DOHH2 (cell line): ENCODE measurements around the gene RAB8B.

ENCODE experiments used
- H3F3A ChIP-seq: fragments of 200-600 bp; sonication (generic), shearing (Covaris generic); 2 replicates; pipeline ENCODE4 v1.6.0; 2016; ENCODE audit warnings: antibody characterized with exemption, mild to moderate bottlenecking; ENCODE audit not compliant: control insufficient read depth, insufficient read depth
- H3K27ac ChIP-seq: fragments of 200-600 bp; sonication (generic); 2 replicates; pipeline ENCODE4 v1.5.1; 2014; ENCODE audit warnings: low read depth, mild to moderate bottlenecking, low read length, moderate library complexity
- H3K27me3 ChIP-seq: fragments of 200-600 bp; sonication (generic); 2 replicates; pipeline ENCODE4 v1.6.1; 2014; ENCODE audit warnings: mild to moderate bottlenecking, low read length, mixed read lengths; ENCODE audit not compliant: control insufficient read depth
- H3K36me3 ChIP-seq: fragments of 200-600 bp; sonication (generic); 2 replicates; pipeline ENCODE4 v1.6.1; 2014; ENCODE audit warnings: mild to moderate bottlenecking, low read length, moderate library complexity, mixed read lengths; ENCODE audit not compliant: control insufficient read depth
- H3K4me1 ChIP-seq: fragments of 200-600 bp; sonication (generic); 2 replicates; pipeline ENCODE4 v1.6.1; 2014; ENCODE audit warnings: mild to moderate bottlenecking, low read length, mixed read lengths; ENCODE audit not compliant: control insufficient read depth
- H3K4me2 ChIP-seq: fragments of 200-600 bp; sonication (generic); 2 replicates; pipeline ENCODE4 v1.6.0; 2014; ENCODE audit warnings: mild to moderate bottlenecking, low read length, moderate library complexity
- H3K4me3 ChIP-seq: fragments of 200-600 bp; sonication (generic); 2 replicates; pipeline ENCODE4 v1.5.1; 2014; ENCODE audit warnings: mild to moderate bottlenecking, low read length, mixed read lengths
- H3K79me2 ChIP-seq: fragments of 200-600 bp; sonication (generic); 2 replicates; pipeline ENCODE4 v1.6.1; 2014; ENCODE audit warnings: mild to moderate bottlenecking, low read length, mixed read lengths; ENCODE audit not compliant: control insufficient read depth
- H3K9me2 ChIP-seq: fragments of 200-600 bp; sonication (generic); replicated peaks from 2 replicates; pipeline ENCODE4 v1.6.1; 2014; ENCODE audit warnings: mild to moderate bottlenecking, low read length, mixed read lengths; ENCODE audit not compliant: control insufficient read depth
- H3K9me3 ChIP-seq: fragments of 200-600 bp; sonication (generic); 2 replicates; pipeline ENCODE4 v1.6.1; 2014; ENCODE audit warnings: antibody characterized with exemption, low read length, mixed read lengths; ENCODE audit not compliant: control insufficient read depth, insufficient read depth
- H4K20me1 ChIP-seq: fragments of 200-600 bp; sonication (generic); 2 replicates; pipeline ENCODE4 v1.6.0; 2014; ENCODE audit warnings: low read depth, mild to moderate bottlenecking, antibody characterized with exemption, low read length, moderate library complexity; ENCODE audit not compliant: control insufficient read depth, insufficient read depth
- CTCF ChIP-seq: fragments of 200-600 bp; sonication (generic); IDR thresholded peaks from one replicate; pipeline ENCODE4 v1.5.1; 2014; ENCODE audit warnings: antibody characterized with exemption, mild to moderate bottlenecking, low read depth, low read length; ENCODE audit not compliant: poor library complexity, severe bottlenecking
- EZH2phosphoT487 ChIP-seq: fragments of 200-600 bp; sonication (generic); IDR thresholded peaks from 2 replicates; pipeline ENCODE4 v1.6.1; 2017; ENCODE audit warnings: borderline replicate concordance, mild to moderate bottlenecking, antibody characterized with exemption, low read length, moderate library complexity, mixed read lengths

Gene RAB8B

GRCh38 chr15:63308947-63309346, 119.5 kb downstream of the RAB8B start:
- TF ChIP-seq CTCF (no peak), EZH2phosphoT487 (no peak)
- Histone ChIP-seq H3K27me3 (no peaks in the 10 kb centered on the region), H3K79me2 (no peaks in the 10 kb centered on the region), H3K27ac (no peak overlapping the region), H3K9me3 (no peaks in the 10 kb centered on the region), H3K4me2 (no peak overlapping the region), H3F3A (no peaks in the 10 kb centered on the region), H3K4me3 (no peak overlapping the region), H4K20me1 (no peaks in the 10 kb centered on the region), H3K4me1 (no peaks in the 10 kb centered on the region), H3K36me3 (peaks cover 8% of the 10 kb centered on the region), H3K9me2 (no peaks in the 10 kb centered on the region)

GRCh38 chr15:63310646-63311045, 121.2 kb downstream of the RAB8B start:
- TF ChIP-seq CTCF (no peak), EZH2phosphoT487 (no peak)
- Histone ChIP-seq H3K9me3 (no peaks in the 10 kb centered on the region), H3K36me3 (peaks cover 5% of the 10 kb centered on the region), H3K9me2 (no peaks in the 10 kb centered on the region), H3K4me2 (no peak overlapping the region), H3K4me1 (no peaks in the 10 kb centered on the region), H3K4me3 (no peak overlapping the region), H3K79me2 (no peaks in the 10 kb centered on the region), H3F3A (no peaks in the 10 kb centered on the region), H4K20me1 (no peaks in the 10 kb centered on the region), H3K27ac (no peak overlapping the region), H3K27me3 (peaks cover 4% of the 10 kb centered on the region; the same call in 1 of the 2 replicates)

- H3K27me3 ChIP-seq, result peaks cover 8% of the 10 kb centered on the region; the same call in 1 of the 2 replicates
- H3K9me3 ChIP-seq, result no peaks in the 10 kb centered on the region
- no peaks in the 10 kb centered on the region for H3K9me2 ChIP-seq
- no peak for TF ChIP-seq EZH2phosphoT487
- TF ChIP-seq CTCF, result no peak
- no peaks in the 10 kb centered on the region for H3K79me2 ChIP-seq
- H3K4me3 ChIP-seq, result no peak overlapping the region
- no peaks in the 10 kb centered on the region; the same call in 1 of the 2 replicates for H3K4me1 ChIP-seq
- no peaks in the 10 kb centered on the region for H4K20me1 ChIP-seq
- no peak overlapping the region for H3K4me2 ChIP-seq
- no peak overlapping the region for H3K27ac ChIP-seq
- no peaks in the 10 kb centered on the region for H3K36me3 ChIP-seq
- H3F3A ChIP-seq, result no peaks in the 10 kb centered on the region
These were observed 122.9 kb downstream of the RAB8B start for GRCh38 chr15:63312286-63312685.

GRCh38 chr15:63313825-63314224, 124.4 kb downstream of the RAB8B start:
- no peaks in the 10 kb centered on the region for H3K9me2 ChIP-seq
- no peaks in the 10 kb centered on the region for H3K79me2 ChIP-seq
- no peak overlapping the region for H3K4me3 ChIP-seq
- no peaks in the 10 kb centered on the region for H3F3A ChIP-seq
- TF ChIP-seq EZH2phosphoT487 (no peak), CTCF (no peak)
- H3K4me2 ChIP-seq, result no peak overlapping the region
- no peaks in the 10 kb centered on the region for H3K9me3 ChIP-seq
- H3K36me3 ChIP-seq, result no peaks in the 10 kb centered on the region
- no peaks in the 10 kb centered on the region for H4K20me1 ChIP-seq
- H3K4me1 ChIP-seq, result no peaks in the 10 kb centered on the region; the same call in 1 of the 2 replicates
- H3K27ac ChIP-seq, result no peak overlapping the region
- H3K27me3 ChIP-seq, result peaks cover 8% of the 10 kb centered on the region; the same call in 1 of the 2 replicates
